Testis (tissue), 3 donors: ENCODE results near the gene MCCC2. TPM values are rescaled to one million over a fixed set of nuclear protein-coding genes. Genes with fewer than 3 reads are reported as not detected.

Experiments
- DNase-seq: peaks from one replicate; pipeline ENCODE4 v3.0.0-alpha.2; 2019
- H3K27ac ChIP-seq, 2 donors: fragments of 200-600 bp; sonication (generic); one replicate each; pipeline ENCODE4 v1.5.1; 2019
- H3K27me3 ChIP-seq: fragments of 200-600 bp; sonication (generic); one replicate; pipeline ENCODE4 v1.5.1; 2019
- H3K36me3 ChIP-seq: fragments of 200-600 bp; sonication (generic); one replicate; pipeline ENCODE4 v1.5.1; 2017; ENCODE audit warnings: low read depth; ENCODE audit errors: missing control alignments
- H3K4me1 ChIP-seq: fragments of 200-600 bp; sonication (generic); one replicate; pipeline ENCODE4 v1.5.1; 2019
- H3K4me3 ChIP-seq, 2 donors: fragments of 200-600 bp; sonication (generic); one replicate each; pipeline ENCODE4 v1.5.1; 2017 to 2019
- H3K9me3 ChIP-seq: fragments of 200-600 bp; sonication (generic); one replicate; pipeline ENCODE4 v1.5.1; 2017
- POLR2A ChIP-seq: fragments of 450-650 bp; IDR thresholded peaks from one replicate; pipeline ENCODE4 v1.6.1; 2017; ENCODE audit warnings: antibody characterized with exemption, mild to moderate bottlenecking, moderate library complexity
- WGBS, 2 donors: methylation state at CpG; one replicate each; pipeline ENCODE4 v1.1.5; 2018; 5-methylcytosine and 5-hydroxymethylcytosine counted together
- intact Hi-C: fragments of 100-400 bp; cut with DNase I; formaldehyde crosslinking; loops from one replicate; pipeline ENCODE4 v1.15.1; 2023; ENCODE audit warnings: low total_unique reads
- polyA plus RNA-seq: library from polyadenylated mRNA; stranded (reverse); fragments of 350-450 nt; fragmentation: Illumina TruSeq; extraction: RNeasy Lipid Tissue Mini Kit (QIAGEN cat#74804); gene quantifications from one replicate; pipeline ENCODE4 v1.2.3, GENCODE V29; 2014; ENCODE audit warnings: low read depth, low replicate concordance; ENCODE audit not compliant: insufficient read depth
- total RNA-seq, 2 donors: library from RNA; depleted of rRNA; stranded (reverse); fragments of >200 nt; gene quantifications; one replicate each; pipeline ENCODE4 v1.2.3, GENCODE V29; 2016
- TF ChIP-seq, protein P1 (sequence below), 3 experiments: fragments of 450-650 bp in 2 of 3; fragments of 200-600 bp in 1 of 3; sonication (generic) in 1 of 3; IDR thresholded peaks; one replicate each; pipeline ENCODE4 v1.5.1; 2016 to 2019; ENCODE audit warnings: antibody characterized with exemption in 3 of 3, mild to moderate bottlenecking in 2 of 3, moderate library complexity in 1 of 3

MCCC2 gene
- total and polyA plus RNA-seq, 3 donors from 2014 or later, result 24.7 to 30.0 (median 29.0) TPM

DNA sequence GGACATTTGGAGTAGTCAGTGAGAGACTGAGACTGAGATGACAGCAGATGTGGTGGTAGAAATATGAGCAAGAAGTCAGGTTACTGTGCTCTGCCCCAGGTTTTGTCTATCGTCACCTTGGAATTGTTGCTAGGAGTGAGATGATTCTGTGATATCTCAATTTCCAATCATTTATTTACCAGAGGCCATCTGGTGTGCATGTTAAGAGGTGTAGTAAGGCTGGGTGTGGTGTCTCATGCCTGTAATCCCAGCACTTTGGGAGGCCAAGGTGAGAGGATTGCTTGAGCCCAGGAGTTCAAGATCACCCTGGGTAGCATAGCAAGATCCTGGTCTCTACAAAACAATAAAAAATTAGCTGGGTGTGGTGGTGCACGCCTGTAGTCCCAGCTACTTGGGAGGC, 93.4 kb downstream of the MCCC2 start:
- no peak for DNase-seq
- no peak overlapping the region for H3K27ac ChIP-seq
- H3K36me3 ChIP-seq, result no peaks in the 10 kb centered on the region
- H3K27me3 ChIP-seq, result no peaks in the 10 kb centered on the region
- 94 to 97% methylated on average over 2 of the region's 2 CpGs for WGBS, 2 donors
- no peaks in the 10 kb centered on the region for H3K9me3 ChIP-seq
- no peak for TF ChIP-seq POLR2A
- TF ChIP-seq, protein P1, sequence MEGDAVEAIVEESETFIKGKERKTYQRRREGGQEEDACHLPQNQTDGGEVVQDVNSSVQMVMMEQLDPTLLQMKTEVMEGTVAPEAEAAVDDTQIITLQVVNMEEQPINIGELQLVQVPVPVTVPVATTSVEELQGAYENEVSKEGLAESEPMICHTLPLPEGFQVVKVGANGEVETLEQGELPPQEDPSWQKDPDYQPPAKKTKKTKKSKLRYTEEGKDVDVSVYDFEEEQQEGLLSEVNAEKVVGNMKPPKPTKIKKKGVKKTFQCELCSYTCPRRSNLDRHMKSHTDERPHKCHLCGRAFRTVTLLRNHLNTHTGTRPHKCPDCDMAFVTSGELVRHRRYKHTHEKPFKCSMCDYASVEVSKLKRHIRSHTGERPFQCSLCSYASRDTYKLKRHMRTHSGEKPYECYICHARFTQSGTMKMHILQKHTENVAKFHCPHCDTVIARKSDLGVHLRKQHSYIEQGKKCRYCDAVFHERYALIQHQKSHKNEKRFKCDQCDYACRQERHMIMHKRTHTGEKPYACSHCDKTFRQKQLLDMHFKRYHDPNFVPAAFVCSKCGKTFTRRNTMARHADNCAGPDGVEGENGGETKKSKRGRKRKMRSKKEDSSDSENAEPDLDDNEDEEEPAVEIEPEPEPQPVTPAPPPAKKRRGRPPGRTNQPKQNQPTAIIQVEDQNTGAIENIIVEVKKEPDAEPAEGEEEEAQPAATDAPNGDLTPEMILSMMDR (IDR thresholded peaks at IDR 0.05), result no peak
- no peak overlapping the region for H3K4me3 ChIP-seq
- intact Hi-C loops, result no loop called here
- no peaks in the 10 kb centered on the region for H3K4me1 ChIP-seq

DNA sequence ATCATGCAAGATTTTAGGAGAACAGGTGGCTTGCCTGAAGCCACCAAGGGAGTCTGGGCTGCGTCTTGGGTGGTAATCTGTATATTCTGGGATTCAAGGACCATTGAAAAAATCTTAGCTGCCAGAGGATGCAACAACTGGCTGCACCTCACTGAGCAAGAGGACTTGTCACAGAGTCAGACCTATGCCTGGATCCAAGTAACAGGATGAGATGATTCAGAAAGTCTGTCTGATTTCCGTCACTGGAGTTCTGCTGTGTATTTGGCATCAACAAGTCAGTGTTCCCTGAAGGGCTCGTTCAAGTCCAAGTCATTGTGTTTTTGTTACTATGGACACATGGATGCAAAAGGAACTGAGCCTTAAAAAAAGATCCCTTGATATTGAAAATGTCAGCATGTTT, 94.2 kb downstream of the MCCC2 start:
- H3K9me3 ChIP-seq, result no peaks in the 10 kb centered on the region
- no peaks in the 10 kb centered on the region for H3K27me3 ChIP-seq
- WGBS, 2 donors, result 57 to 68% methylated on average over 3 of the region's 3 CpGs
- H3K4me1 ChIP-seq, result no peaks in the 10 kb centered on the region
- no peaks in the 10 kb centered on the region for H3K36me3 ChIP-seq
- intact Hi-C loops, result no loop called here
- H3K4me3 ChIP-seq, result no peak overlapping the region
- no peak overlapping the region for H3K27ac ChIP-seq
- no peak for TF ChIP-seq POLR2A
- TF ChIP-seq, protein P1 (IDR thresholded peaks at IDR 0.05), result no peak
- no peak for DNase-seq

DNA sequence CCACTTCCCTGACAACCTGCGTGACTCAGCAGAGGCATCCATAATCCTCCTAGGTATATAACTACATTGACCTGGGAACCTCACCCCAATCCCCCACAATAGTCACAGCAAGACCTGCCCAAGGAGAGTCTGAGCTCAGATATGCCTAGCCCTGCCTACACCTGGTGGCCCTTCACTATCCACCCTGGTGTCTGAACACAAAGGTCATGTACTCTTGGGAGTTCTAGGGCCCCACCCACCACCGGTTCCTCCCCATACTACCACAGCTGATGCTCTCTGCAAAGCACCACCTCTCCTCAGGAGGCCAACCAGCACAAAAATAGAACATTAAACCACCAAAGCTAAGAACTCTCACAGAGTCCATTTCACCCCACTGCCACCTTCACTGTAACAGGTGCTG, 97.2 kb downstream of the MCCC2 start:
- no peak for TF ChIP-seq POLR2A
- TF ChIP-seq, protein P1 (IDR thresholded peaks at IDR 0.05), result no peak
- Histone ChIP-seq H3K4me3 (no peak overlapping the region), H3K27me3 (no peaks in the 10 kb centered on the region), H3K4me1 (no peaks in the 10 kb centered on the region), H3K9me3 (no peaks in the 10 kb centered on the region), H3K27ac (no peak overlapping the region), H3K36me3 (no peaks in the 10 kb centered on the region)
- 90 to 100% methylated on average over 2 of the region's 2 CpGs for WGBS, 2 donors
- intact Hi-C loops, result no loop called here
- no peak for DNase-seq

DNA sequence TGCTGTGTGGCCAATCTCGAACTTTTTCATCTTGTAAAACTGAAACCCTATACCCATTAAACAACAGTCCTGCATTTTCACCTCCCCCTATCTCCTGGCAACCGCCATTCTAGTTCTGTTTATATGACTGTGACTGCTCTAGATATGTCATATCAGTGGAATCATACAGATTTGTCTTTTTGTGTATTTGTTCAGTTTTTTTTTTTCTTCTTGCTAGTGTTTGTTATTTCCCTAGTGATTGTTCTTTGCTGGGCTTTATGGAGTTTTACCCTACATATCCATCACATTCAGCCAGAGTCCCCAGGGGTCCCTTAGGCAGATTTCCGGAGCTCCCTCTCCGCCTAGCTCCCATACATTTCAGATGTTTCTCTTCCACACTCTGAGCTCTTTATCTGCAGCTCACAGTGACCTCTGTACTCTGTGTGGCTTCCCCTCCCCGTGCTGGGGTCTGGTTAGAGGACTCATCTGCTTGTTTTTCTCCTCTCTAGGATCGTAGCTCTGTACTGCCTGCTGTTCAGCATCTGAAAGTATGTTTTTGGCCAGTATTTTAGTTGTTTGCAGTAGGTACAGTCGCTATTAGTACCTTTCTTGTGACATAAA, 106.8 kb downstream of the MCCC2 start:
- H3K4me1 ChIP-seq, result peaks cover 5% of the 10 kb centered on the region
- intact Hi-C loops, result no loop called here
- H3K36me3 ChIP-seq, result no peaks in the 10 kb centered on the region
- no peaks in the 10 kb centered on the region for H3K27me3 ChIP-seq
- H3K9me3 ChIP-seq, result no peaks in the 10 kb centered on the region
- no peak for DNase-seq
- no peak overlapping the region for H3K4me3 ChIP-seq
- H3K27ac ChIP-seq, result no peak overlapping the region
- TF ChIP-seq POLR2A, result no peak
- TF ChIP-seq, protein P1 (IDR thresholded peaks at IDR 0.05), result no peak
- WGBS, 2 donors, result 39 to 54% methylated on average over 7 of the region's 7 CpGs

DNA sequence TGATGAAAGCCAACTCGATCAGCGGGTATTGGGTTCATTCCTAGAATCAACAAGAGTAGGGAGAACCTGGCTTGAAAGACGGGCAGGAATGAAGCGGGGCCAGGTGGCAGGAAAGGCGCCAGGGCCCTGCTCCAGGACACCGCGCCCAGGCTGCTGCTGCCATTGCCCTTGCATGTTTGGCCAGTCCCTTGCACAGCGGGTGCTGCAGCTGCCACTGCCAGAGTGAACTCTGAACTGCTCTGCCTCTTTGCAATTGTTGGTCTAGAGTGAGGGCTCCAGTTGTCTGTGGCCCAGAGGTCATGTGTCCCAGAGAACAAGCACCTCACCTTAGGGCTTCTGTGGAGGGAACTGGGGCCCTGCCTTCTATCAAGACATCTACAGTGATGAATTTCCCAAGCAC, 107.9 kb downstream of the MCCC2 start:
- peaks cover 5% of the 10 kb centered on the region for H3K4me1 ChIP-seq
- 89 to 94% methylated on average over 8 of the region's 8 CpGs for WGBS, 2 donors

More for the DNA sequence above, 107.9 kb downstream of the MCCC2 start:
- Histone ChIP-seq H3K27me3 (no peaks in the 10 kb centered on the region), H3K27ac (no peak overlapping the region), H3K36me3 (no peaks in the 10 kb centered on the region), H3K4me3 (no peak overlapping the region), H3K9me3 (no peaks in the 10 kb centered on the region)
- no peak for DNase-seq
- intact Hi-C loops, result no loop called here
- no peak for TF ChIP-seq POLR2A
- TF ChIP-seq, protein P1 (IDR thresholded peaks at IDR 0.05), result no peak
